HG03354 (cell line): Measurements from ENCODE around the gene SEC16A.
A peak's percentile ranks its signal among the peaks of the same experiment; 100 is the strongest.

Experiments
- ATAC-seq: cut with Tn5 transposase; IDR thresholded peaks from one replicate; pipeline ENCODE4 v1.9.1; 2021; ENCODE audit warnings: mild to moderate bottlenecking; ENCODE audit not compliant: unreplicated experiment, poor library complexity, severe bottlenecking

SEC16A gene, protein sequence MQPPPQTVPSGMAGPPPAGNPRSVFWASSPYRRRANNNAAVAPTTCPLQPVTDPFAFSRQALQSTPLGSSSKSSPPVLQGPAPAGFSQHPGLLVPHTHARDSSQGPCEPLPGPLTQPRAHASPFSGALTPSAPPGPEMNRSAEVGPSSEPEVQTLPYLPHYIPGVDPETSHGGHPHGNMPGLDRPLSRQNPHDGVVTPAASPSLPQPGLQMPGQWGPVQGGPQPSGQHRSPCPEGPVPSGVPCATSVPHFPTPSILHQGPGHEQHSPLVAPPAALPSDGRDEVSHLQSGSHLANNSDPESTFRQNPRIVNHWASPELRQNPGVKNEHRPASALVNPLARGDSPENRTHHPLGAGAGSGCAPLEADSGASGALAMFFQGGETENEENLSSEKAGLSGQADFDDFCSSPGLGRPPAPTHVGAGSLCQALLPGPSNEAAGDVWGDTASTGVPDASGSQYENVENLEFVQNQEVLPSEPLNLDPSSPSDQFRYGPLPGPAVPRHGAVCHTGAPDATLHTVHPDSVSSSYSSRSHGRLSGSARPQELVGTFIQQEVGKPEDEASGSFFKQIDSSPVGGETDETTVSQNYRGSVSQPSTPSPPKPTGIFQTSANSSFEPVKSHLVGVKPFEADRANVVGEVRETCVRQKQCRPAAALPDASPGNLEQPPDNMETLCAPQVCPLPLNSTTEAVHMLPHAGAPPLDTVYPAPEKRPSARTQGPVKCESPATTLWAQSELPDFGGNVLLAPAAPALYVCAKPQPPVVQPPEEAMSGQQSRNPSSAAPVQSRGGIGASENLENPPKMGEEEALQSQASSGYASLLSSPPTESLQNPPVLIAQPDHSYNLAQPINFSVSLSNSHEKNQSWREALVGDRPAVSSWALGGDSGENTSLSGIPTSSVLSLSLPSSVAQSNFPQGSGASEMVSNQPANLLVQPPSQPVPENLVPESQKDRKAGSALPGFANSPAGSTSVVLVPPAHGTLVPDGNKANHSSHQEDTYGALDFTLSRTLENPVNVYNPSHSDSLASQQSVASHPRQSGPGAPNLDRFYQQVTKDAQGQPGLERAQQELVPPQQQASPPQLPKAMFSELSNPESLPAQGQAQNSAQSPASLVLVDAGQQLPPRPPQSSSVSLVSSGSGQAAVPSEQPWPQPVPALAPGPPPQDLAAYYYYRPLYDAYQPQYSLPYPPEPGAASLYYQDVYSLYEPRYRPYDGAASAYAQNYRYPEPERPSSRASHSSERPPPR (N-terminal part only)

DNA sequence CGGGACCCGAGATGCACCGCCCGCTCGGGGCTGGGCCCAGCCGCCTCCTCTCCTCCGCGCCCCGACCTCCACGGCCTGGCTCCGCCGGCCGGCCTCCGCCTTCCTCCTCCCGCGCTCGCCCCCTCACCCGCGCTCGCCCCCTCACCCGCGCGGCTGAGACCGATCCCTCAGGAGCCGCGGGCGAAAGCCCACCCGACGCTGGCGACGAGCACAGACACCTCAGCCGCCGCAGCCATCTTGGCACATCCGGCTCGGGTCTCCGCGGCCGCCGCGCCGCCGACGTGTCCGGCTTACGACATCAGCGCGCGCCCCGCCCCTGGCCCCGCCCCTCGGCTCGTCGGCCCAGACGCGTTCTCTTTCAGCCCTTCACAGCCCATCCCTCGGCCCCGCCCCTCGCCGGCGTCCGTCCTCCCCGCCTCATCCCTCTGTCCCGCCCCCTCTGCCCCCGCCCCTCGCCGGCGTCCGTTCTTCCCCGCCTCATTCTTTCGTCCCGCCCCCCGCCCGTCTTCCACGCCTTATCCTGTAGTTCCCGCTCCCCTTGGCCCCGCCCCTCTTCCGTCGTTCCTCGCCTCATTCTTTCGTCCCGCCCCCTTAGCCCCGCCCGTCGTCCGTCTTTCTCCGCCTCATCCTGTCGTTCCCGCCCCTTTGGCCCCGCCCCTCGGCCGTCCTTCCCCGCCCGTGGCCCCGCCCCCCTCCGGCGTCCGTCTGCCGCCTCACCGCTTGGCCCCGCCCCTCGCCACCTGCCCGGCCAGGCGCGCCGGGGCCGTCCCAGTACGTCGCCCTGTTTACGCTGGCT lies at the start of gene SEC16A:
Gene SEC16A (minus strand): TSS at position 248 of the 796 bp plus-strand sequence. CDS start 5,425 bp downstream, outside the sequence.
- ATAC-seq: peak; percentile 61

DNA sequence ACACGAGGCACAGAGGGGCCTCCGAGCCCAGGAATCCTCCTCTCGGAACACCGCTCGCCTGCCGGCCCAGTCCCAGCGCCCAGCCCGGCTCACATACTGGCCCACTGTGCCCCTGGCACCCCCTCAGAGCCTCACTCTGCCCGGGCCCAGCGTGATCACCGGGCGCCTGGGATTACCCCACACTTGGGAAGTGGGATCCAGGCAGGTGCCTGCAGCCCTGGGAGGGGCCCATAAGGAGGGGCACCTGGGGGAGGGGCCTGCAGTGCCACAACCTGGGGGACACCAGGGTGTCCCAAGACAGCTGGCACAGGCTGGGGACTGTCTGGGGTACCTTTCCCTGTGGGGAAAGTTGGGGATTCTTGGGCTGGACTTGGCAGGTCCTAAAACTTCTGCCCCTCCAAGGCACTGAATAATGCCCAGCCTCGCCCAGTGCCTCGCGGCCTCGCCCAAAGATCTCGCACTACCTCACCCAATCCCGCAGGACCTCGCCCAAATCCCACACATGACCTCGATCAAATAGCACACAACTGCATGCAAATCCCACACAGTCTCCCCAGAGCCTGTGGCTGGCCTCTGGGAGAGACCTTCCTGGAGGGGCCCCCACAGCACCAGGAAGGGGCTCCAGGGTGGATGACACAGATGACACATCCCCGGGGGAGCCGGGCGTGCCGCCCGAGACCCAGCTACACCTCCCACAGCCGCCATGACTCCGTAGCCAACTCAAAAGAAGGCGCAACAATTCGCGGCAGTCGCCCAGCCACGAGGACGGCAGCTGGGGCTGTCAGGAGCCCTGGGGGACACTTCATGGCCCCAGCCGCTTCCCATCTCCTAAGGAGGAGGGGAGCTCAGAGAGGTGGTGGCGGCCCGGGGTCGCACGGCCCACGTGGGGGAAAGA lies 49.3 kb upstream of the SEC16A start:
- ATAC-seq: no peak

DNA sequence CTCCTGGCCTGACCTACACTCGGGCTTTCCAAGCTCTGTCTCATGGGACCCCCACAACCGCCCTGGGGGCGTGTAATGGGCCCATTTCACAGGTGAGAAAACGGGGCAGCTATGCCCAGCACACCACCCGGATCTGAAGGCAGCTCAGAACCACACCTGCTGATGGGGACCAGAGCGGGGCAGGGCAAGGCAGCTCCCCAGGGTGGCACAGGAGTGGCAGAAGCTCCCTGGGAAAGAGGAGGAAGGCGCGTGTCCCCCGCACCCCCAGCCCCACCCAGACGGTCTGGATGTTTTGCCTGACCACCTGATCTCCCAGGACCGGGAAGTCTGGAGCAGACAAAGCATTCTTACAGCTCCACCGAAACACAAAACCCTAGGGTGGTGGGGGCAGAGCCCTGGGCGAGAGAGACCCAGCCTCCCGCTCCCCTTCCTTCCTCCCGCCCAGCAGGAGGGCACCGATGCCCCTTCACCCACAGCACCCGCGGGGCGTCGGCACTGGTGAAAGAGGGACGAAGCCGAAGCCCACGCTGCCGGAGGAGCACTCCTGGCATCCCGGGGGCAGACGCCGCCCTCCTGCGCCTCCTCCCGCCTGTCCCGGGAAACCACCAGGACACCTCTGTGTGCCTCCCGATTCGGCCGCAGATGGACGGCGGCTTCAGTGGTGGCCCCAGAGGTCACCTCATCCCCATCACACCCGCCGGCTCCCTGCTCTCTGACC lies 48.5 kb upstream of the SEC16A start:
- no peak for ATAC-seq

DNA sequence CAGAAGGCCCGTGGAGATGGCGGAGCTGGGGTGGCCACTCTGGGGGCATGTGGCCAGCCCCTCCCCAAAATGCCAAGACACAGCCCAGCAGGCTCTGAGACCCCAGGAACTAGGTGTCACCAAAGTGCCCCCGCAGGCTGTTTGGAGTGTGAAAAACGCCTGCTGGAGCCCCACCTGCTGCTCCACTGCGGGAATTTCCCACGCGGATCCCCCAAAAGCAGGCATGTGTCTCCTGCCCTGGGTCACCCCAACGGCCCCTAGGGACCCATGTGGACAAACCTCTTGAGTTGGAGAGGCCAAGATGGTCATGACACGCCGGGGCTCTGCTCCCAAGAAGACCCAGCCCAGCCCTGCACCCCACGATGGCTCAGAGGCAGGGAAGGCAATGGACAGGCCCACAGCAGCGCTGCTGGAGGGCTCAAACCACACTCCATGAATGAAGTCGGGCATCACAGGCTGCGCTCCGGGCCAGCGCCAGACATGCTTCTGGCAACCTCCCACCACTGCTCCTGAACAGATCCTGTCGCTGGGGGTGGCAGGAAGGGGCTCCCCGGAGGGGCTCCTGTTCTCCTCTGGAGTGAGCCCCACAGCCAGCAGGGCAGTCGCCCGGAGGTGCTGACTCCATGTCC lies 47.7 kb upstream of the SEC16A start:
- ATAC-seq: no peak

DNA sequence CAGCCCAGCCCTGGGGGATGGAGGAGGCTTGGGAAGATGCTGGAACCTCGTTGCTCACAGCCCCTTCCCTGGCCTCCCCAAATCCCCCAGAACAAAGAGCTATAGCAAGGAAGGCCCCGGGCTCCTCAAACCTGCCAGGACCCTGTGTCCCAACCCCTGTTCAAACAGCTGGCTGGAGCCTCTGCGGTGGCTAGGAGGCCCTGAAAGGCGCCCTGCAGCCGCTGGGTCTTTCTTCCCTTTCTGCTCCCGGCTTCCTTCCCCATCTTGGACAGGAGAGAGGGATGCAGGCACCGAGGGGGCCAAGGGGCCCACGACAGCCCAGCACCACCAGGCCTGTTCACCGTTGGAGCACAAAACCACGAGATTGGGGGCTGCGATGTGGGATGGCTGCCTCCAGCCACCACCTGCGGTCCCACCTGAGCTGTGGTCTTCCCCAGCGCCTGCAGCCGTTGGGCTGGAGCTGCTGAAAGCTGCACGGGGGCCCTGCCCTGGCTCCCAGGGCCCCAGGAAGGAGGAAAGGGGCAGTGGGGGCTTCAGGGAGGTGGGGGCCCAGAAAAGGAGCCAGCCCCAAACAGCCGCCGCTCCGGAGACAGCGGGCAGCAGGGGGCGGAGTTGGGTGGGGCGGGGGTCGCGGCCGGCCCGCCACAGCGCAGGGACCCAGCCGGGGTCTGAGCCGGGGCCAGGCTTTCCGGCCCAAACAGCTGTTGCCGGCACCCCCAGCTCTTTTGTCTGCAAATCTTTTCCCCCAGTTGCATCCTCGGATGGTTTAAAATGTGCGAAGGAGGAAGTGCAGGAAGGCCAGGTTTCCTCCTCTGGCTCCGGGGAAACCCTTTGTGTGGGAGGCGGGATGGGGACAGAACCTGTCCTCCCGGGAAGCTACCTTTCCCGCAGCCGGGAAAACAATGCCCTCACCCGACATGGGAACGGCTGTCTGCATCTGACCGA lies 46.9 kb upstream of the SEC16A start:
- ATAC-seq: no peak

DNA sequence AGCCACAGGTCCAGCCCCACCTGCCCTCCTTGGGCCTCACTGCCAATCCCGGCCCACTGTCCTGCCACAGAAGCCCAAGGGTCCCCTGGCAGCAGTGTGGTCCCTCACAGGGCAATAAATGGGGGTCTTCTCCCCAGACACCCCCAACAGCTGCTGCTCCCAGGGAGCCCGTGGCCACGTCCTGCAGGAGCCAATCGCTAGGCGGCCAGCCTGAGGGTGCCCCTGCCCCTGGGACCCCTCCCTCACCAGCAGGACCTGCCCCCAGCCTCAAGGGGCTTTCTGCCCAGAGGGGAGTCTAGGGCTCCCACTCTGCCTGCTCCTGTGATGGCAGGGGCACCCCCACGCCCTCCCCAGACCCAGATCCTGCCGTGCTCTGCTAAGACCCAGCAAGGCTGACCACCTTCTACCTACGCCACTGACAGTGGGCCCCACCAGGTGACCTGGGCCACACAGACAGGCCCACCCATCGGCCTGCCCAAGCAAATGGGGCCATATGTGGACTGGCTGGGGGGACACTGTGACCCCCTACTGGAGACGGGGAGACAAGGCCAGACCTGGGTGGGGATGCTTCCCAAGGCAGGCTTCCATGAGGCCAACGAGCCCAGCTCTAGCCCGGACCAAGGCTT lies 46.0 kb upstream of the SEC16A start:
- ATAC-seq: no peak

DNA sequence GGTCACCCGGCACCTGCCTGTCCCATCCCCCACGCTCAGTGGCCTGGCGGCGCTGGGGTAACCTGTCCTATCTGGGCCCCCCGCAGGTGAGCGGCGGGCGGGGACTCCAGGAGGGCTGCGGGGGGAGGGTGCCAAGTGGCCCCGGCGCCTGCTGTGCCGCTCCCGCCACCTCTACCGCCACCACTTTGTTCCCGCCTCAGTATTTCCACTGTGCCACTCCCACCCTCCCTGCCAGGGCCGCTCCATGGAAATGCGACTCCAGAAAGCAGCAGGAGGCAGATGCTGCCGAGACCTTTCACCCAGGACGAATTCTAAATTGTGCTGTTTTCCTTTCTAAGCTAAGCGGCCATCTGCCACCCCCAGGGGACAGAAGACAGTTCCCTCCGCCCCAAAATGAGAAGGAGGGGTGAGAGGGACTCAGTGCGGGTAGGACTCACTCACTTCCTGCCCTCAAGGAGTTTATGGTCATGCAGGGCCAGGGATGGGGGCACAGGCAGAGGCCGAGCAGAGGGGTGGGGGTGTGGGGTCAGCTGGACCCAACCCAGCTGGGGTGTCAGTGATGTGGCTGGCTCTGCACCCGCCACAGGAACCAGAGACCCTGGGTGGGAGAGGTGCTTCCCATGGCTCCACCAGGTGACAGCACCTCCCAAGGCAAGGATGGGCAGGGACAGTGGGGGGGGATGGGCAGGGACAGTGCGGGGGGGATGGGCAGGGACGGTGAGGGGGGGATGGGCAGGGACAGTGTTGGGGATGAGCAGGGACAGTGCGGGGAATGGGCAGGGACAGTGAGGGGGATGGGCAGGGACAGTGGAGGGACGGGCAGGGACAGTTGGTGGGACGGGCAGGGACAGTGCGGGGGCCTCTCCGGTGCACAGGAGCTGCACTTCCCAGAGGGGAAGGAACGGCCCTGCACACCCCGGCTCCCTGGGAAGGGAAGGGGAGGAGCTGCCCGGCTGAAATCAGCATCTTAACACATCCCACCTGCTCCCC lies 45.2 kb upstream of the SEC16A start:
- no peak for ATAC-seq

DNA sequence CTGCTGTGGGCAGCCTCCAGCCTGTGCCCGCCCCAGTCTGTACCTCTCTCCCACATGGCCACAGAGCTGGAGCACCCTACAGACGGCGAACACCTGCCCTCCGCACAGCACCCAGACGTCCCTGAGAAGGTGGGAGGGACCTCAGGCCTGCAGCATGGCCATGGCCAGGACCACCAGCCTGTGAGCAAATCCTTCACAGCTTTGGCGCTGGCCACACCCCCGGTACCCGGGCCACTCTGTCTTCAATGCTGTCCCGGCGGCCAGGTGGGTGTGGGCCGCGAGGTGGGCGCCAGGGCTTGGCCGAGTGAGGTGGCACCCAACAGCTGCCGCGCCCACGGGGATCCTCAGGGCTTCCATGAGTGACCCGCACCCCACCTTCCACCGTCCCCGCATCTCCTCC lies 44.3 kb upstream of the SEC16A start:
- no peak for ATAC-seq

DNA sequence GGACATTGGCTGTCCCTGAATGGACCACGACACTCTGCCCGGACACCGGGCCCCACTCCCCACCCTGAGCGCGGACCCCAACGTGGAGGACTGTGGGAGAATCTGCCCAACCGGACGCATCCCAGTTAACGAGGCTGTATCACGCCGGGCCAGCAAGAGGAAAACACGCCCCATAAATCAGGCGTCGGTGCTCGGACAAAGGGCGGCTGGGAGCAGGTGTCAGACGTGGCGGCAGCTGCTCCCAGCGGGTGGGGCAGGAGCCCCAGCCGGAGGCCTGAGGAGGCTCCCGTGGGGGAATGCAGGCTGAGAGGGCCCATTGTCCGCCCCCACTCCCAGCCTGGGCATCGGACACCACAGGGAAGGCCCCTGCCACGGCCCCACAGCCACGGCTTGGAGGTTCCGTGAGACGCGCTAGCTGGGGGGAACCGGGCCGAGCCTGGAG lies 43.8 kb upstream of the SEC16A start:
- ATAC-seq: no peak

DNA sequence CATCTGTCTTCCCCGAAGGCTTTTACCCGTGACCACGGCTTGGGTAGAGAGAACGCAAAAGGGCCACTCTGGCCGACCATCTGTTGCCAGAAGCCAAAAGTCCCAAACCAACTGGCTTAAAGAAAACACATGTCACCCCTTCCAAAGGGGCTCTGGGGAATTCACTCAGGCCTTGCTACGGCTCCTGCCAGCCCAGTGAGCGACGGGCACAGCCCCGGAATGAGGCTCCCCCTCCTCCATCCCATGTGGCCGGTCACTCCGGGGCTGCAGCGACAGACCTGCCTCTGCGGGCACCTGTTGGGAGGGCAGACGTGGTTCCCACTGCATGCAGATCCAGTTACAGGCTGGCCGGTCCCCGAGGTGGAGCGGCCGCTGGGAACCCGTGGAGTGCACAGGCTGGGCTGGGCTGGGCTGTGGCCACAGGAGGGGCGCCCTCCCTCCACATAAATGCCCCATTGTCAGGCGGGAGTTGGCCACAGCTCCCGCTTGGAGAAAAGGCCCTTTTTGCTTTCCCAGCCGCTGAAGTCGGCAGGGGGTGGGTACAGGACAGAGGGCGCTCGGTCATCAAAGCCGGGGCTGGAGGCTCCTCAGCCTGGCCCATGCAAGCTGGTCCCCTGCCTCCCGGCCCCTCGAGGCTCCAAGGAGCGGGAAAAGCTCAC lies 43.1 kb upstream of the SEC16A start:
- no peak for ATAC-seq

DNA sequence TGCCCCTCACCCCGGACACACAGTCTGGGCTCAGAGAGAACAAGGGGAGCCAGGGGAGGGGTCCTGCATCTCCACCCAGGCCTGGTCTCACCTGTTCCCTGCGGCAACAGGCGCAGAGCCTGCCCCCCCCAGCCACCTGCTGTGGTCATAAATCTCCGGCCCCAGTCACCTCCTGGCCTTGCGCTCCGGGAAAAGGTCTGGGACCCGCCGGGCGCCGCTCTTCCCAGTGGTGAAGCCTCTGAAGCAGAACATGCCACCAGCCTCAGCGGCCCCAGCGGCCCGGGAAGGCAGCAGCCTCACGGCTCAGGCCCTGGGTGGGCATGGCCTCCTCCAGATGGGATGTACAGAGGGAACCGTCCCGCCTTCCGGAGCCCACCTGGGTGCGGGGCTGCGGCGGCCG lies 42.4 kb upstream of the SEC16A start:
- no peak for ATAC-seq

DNA sequence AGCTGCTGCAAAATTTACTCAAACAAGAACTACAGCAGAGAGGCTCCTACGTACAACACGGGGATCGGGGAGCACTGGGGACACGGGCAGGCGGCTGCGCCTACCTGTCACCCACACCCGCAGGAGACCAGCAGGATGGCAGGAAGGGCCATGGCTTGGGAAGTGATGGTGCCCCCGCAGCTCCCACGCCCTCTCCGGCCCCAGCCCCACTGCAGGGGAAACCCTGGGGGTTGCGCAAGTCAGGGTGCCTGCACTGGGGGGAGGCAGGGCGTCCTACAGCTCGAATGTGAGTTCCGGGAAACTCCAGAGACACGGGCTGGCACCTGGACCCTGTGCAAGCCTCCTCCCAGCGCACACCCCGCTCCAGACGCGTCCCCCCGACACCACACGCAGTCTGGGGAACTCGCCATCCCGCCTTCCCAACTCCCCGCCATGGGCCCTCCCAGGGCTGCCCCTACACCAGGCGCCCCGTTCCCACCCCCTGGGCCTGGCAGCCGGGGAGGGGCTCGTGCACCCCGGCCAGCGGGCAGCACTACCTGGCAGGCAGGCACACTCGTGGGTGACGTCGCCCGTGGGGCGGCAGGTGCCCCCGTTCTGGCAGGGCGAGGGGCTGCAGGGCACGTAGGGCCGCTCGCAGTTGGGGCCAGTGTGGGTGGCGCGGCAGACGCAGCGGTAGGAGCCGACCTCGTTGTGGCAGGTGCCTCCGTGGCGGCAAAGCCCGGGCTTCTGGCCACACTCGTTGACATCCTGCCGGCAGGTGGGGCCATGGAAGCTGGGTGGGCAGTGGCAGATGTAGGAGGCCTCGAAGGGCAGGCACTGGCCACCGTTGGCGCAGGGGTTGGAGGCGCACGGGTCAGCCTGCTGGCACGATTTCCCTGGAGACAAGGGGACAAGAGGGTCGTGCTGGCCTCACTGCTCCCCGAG lies 39.7 kb upstream of the SEC16A start:
- no peak for ATAC-seq

DNA sequence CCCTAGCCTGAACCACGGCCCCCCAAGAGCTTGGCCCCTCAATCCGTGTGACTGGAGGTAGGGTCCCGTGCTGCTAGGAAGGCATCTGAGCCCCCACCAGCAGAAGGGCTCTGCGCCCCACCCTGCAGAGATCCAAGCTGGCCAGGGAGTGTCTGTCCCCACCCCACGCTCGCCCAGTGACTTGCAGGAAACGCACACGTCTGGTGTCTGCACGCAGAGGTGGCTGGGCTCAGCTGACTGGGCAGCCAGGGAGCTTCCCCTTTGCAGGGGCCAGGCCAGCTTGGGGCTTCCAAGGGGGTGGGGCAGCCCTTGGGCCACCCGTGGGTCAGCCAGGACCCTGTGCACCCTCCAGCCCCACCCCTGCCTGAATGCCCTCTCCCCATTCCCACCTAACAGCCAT lies 38.7 kb upstream of the SEC16A start:
- ATAC-seq: no peak
